Activated CD4-positive, CD25-positive, alpha-beta regulatory T cell treated with anti-CD3 and anti-CD28 coated beads, Interleukin-2, amount 50 U/mL, for 24 hours (primary cell): Measurements from ENCODE around the gene CD300LB.
"Not testable (repeated sequence)": the region's sequence is repeated elsewhere in the genome, so short reads cannot be mapped to it uniquely, and the experiment has no call there.

Experiments
- ATAC-seq, 2 donors: fragments of 150-1000 bp; cut with Tn5 transposase; one replicate each; pipeline ENCODE4 v1.10.0; 2021; ENCODE audit warnings: mild to moderate bottlenecking in 1 of 2, moderate library complexity in 1 of 2

The CD300LB gene

DNA sequence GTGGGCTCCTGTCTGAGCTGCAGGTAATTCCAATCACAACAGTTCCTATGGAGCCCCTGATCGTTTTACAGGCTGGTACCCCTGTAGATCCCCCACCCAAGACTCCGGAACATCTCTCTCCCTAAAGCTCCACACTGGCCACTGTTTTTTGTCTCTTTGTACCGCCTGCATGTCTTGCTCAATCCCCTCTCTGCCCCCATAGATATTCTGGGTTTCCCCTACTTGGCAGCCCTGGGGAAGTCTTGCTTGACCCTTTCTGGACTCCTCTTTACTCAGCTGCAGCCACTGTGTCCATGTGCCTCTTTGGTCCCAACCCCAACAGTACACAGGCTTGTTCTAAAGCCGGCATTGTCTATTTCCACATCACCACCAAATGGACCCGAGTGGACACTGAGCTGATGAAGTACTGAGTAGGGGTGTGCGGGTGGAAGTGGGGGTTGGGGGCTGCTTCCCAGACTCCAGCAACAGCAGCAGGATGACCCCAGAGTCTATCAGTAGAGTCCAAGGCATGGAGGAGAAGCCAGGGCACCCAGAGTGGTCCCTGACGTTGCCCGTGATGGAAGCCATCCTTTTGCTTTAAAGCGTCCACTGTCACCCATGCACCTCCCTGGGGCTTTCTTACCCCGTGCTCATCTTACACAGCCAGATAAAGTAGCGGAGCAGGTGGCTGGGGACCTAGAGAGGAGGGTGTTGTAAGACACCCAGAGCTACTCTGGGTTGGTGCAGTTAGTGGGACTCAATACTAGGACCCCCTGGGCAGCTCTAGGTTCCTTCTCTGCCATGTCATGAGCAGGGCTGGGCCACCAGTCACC is 6.4 kb downstream of the CD300LB start:
- no peak for ATAC-seq

GRCh38 chr17:74523308-74523707 is 8.0 kb downstream of the CD300LB start:
- no peak for ATAC-seq

DNA sequence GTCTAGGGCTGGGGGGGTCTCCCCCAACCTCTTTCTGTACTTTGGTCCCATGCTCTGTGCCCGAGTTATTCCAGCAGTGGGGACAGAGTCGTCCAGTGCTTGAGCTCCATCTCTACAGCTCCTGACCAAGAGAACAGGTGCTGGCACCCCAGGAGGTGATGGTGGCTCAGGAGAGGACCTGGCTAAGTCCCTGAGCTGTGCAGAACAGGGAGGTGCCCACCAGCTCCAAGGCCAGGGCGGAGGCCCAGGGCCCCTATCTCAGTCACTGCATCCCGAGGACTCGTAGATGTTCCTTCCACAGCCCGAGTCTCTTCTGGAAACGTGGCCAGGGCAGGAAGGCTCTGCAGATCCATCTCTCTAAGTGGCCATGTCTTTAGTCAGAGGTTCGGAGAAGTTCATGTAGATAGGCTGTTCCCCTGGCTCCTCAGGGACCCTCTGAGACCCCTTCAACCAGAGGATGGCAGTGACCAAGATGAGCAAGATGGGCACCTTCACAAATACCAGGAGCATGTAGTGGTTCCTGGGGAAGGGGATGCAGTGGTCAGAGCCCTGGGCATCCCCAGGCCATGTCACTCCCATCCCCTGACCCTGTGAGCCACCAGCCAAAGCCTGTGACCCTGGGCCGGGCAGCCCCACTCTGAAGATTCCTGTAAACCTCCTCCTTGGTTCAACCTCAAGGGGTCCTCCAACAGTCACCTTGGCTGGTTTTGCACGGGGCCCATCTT is 8.7 kb downstream of the CD300LB start:
- no peak for ATAC-seq

- no peak for ATAC-seq
These were observed 9.5 kb downstream of the CD300LB start for GRCh38 chr17:74521701-74522201.

GRCh38 chr17:74520790-74521480 is 10.3 kb downstream of the CD300LB start:
- no peak for ATAC-seq

GRCh38 chr17:74520016-74520434 is 11.2 kb downstream of the CD300LB start:
- ATAC-seq: peak; percentile 44 to 53

GRCh38 chr17:74518413-74518981 is 12.8 kb downstream of the CD300LB start:
- not testable (repeated sequence) for ATAC-seq

GRCh38 chr17:74516561-74517328 is 14.5 kb downstream of the CD300LB start:
- ATAC-seq: no peak

GRCh38 chr17:74515941-74516340 is 15.3 kb downstream of the CD300LB start:
- no peak for ATAC-seq

GRCh38 chr17:74514632-74515334 is 16.5 kb downstream of the CD300LB start:
- peak in 1 of 2 donors; percentile 19 for ATAC-seq

DNA sequence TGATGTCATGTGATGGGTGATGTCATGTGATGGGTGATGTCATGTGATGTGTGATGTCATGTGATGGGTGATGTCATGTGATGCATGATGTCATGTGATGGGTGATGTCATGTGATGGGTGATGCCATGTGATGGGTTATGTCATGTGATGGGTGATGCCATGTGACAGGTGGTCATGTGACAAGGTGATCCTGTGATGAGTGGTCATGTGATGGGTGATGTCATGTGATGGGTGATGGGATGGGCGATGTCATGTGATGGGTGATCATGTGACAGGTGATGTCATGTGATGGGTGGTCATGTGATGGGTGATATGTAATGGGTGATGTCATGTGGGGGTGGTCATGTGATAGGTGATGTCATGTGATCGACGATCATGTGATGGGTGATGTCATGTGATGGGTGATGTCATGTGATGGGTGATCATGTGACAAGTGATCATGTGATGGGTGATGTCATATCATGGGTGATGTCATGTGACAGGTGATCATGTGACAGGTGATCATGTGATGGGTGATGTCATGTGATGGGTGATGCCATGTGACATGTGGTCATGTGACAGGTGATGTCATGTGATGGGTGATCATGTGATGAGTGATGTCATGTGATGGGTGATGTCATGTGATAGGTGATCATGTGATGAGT is 17.2 kb downstream of the CD300LB start:
- peak in 1 of 2 donors; percentile 8 for ATAC-seq

GRCh38 chr17:74512624-74513091 is 18.6 kb downstream of the CD300LB start:
- ATAC-seq: peak; percentile 72 to 83

DNA sequence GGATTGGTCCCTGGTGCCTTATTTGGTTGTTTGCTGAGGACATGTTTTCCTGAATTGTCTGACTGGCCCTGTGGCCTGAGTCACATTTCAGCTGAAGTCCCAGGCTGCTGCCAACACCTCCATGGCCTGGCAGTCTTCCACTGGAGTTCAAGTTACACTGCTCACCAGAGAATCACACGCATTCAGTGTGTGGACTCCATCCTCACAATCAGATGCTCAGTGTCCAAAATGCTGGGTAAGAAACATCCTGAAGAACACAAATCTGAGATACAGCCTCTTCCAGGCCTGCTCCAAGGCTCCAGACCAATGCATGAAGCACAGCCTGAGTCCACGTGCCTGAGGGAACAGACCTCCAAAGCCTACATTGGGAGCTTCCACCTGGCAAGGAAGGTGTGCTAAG is 19.2 kb downstream of the CD300LB start:
- ATAC-seq: no peak

DNA sequence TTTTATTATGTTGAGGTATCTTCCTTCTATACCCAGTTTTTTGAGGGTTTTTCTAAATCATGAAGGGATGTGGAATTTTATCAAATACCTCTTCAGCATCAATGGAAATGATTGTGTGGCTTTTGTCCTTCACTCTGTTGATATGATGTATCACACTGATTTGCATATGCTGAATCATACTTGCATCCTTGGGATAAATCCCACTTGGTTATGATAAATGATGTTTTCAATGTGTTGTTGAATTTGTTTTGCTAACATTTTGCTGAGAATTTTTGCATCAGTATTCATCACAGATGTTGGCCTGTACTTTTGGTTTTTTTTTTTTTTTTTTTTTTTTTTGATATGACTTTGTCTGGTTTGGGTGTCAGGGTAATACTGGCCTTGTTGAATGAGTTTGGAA is 23.1 kb downstream of the CD300LB start:
- no peak for ATAC-seq

DNA sequence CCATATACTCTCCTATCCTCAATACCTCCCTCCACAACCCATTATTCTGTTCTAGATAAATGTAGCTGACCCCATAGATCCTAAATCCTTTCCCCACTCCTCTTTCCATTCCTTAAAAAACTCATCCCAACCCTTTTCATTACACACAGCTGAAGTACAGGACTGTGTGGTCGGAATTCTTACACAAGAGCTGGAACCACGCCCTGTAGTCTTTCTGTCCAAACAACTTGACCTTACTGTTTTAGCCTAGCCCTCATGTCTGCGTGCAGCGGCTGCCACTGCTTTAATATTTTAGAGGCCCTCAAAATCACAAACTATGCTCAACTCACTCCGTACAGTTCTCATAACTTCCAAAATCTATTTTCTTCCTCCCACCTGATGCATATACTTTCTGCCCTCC is 27.3 kb downstream of the CD300LB start:
- ATAC-seq: not testable (repeated sequence)

GRCh38 chr17:74502861-74503260 is 28.4 kb downstream of the CD300LB start:
- ATAC-seq: no peak

DNA sequence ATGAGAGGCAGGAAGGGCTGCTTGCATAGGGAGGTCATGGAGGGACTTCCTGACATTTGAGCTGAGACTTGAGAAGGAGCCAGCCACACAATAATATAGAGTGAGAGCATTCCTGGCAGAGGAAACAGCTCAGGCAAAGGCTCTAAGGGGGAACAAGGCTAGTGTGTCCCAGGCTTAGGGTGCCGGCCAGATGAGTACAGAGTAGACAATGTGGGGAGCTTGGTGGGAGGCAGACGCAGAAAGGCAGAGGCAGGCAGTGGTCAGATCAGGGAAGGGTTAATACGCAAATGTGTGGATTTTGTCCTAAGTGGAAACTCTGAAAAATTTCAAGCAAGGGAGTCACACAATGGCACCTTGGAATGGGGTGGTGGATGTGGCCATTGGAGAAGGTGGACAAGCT is 31.3 kb downstream of the CD300LB start:
- ATAC-seq: no peak

DNA sequence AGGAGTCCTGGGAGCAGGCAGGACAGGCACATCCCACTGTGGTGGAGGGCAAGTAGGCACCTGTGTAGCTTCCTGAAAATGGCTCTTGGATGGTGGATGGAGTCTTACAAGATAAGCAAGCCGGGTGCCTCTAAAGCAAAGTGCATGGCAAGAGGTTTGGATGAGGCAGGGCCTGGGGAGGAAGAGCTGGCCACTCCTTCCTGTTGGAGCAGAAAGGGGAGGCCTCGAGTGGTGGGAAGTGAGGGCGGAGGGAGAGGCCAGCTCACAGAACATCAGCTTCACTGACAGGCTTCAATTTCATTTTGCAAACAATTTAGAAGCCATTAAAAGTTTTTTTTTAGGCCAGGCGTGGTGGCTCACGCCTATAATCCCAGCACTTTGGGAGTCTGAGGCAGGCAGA is 33.8 kb downstream of the CD300LB start:
- no peak for ATAC-seq

GRCh38 chr17:74493331-74493833 is 37.9 kb downstream of the CD300LB start:
- ATAC-seq: peak in 1 of 2 donors; percentile 62

GRCh38 chr17:74491626-74492025 is 39.6 kb downstream of the CD300LB start:
- no peak for ATAC-seq

DNA sequence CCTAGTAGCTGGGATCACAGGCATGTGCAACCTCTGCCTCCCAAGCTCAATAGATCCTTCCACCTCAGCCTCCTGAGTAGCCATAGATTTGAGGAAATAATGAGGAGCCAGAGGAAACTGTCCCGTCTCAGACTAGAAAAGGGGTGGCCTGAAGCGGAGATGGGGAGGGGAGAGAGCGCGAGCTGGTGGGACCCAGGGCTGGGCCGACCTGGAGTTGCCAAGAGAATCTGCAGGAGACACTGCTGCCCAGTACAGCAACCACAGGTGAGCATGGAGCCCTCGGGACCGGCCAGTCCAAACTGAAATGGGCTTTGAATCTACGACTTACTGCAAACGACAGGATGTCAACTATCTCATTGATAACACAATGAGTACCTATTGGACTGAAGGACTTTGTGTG is 40.6 kb downstream of the CD300LB start:
- no peak for ATAC-seq
